NCI-H2107 (cell line): Measurements from ENCODE around the gene OXSR1.
"Not testable (repeated sequence)": the region's sequence is repeated elsewhere in the genome, so short reads cannot be mapped to it uniquely, and the experiment has no call there.

Source experiments
- DNase-seq: peaks from one replicate; lab custom pipeline; 2025; lab: John Stamatoyannopoulos, UW

OXSR1 gene

GRCh38 chr3:38270606-38271005 is 105.3 kb downstream of the OXSR1 start:
- DNase-seq: no peak

- no peak for DNase-seq
Measured at GRCh38 chr3:38271553-38271952, 106.2 kb downstream of the OXSR1 start.

- no peak for DNase-seq
Measured at GRCh38 chr3:38274864-38275649, 109.7 kb downstream of the OXSR1 start.

- no peak for DNase-seq
Measured at GRCh38 chr3:38275658-38276057, 110.3 kb downstream of the OXSR1 start.

- no peak for DNase-seq
Measured at GRCh38 chr3:38276081-38276916, 111.0 kb downstream of the OXSR1 start.

- no peak for DNase-seq
Measured at GRCh38 chr3:38276917-38277630, 111.7 kb downstream of the OXSR1 start.

- no peak for DNase-seq
Measured at GRCh38 chr3:38278841-38279240, 113.5 kb downstream of the OXSR1 start.

- DNase-seq: no peak
Measured at GRCh38 chr3:38281895-38282686, 116.8 kb downstream of the OXSR1 start, which contains the start of gene SLC22A14. TSS of gene SLC22A14 (plus strand) at chr3:38282294. CDS start at chr3:38306027, 23,733 bp downstream.

GRCh38 chr3:38283810-38284755 is 118.7 kb downstream of the OXSR1 start:
- DNase-seq: no peak

GRCh38 chr3:38284756-38285150 is 119.4 kb downstream of the OXSR1 start:
- no peak for DNase-seq

- DNase-seq: not testable (repeated sequence)
Measured at GRCh38 chr3:38289286-38290217, 124.2 kb downstream of the OXSR1 start.

GRCh38 chr3:38297053-38297452 is 131.7 kb downstream of the OXSR1 start:
- DNase-seq: not testable (repeated sequence)

- DNase-seq: no peak
Measured at GRCh38 chr3:38297537-38297936, 132.2 kb downstream of the OXSR1 start.

- DNase-seq: no peak
Measured at GRCh38 chr3:38297947-38298711, 132.8 kb downstream of the OXSR1 start.
